GM12873 (cell line): Measurements from ENCODE around the gene ATP7B.

Source experiments
- CTCF ChIP-seq: IDR thresholded peaks from 2 replicates; pipeline ENCODE4 v1.5.1; 2012; ENCODE audit warnings: low read depth, mild to moderate bottlenecking, moderate library complexity, low read length, control low read depth; ENCODE audit not compliant: insufficient read depth; ENCODE audit errors: missing control alignments

The ATP7B gene

GRCh38 chr13:51916051-51916818 lies 95.0 kb downstream of the ATP7B start:
- no peak for TF ChIP-seq CTCF

- TF ChIP-seq CTCF: no peak
Observed at GRCh38 chr13:51914137-51914493, 97.1 kb downstream of the ATP7B start.

GRCh38 chr13:51913421-51914136 lies 97.7 kb downstream of the ATP7B start:
- TF ChIP-seq CTCF: no peak

GRCh38 chr13:51912511-51913225 lies 98.6 kb downstream of the ATP7B start:
- TF ChIP-seq CTCF: no peak

- no peak for TF ChIP-seq CTCF
Observed at GRCh38 chr13:51912091-51912490, 99.2 kb downstream of the ATP7B start.

- no peak for TF ChIP-seq CTCF
Observed at GRCh38 chr13:51910508-51910907, 100.7 kb downstream of the ATP7B start.
